Smooth muscle cell (in vitro differentiated cells): ENCODE results near the gene TSPAN31. TPM values are rescaled to one million over a fixed set of nuclear protein-coding genes. Genes with fewer than 3 reads are reported as not detected.

Experiments used
- DNase-seq: peaks from one replicate; lab custom pipeline; 2025; ENCODE audit not compliant: unreplicated experiment; lab: John Stamatoyannopoulos, UW
- H2AFZ ChIP-seq: fragments of 200-600 bp; sonication (generic); 2 replicates; pipeline ENCODE4 v1.6.0; 2016; ENCODE audit warnings: antibody characterized with exemption, low read depth, mild to moderate bottlenecking
- H3F3A ChIP-seq: fragments of 200-600 bp; sonication (generic); 2 replicates; pipeline ENCODE4 v1.6.0; 2017; ENCODE audit warnings: antibody characterized with exemption, low read depth
- H3K27ac ChIP-seq: fragments of 200-600 bp; sonication (generic); 2 replicates; pipeline ENCODE4 v1.5.1; 2016; ENCODE audit warnings: low read depth, mild to moderate bottlenecking
- H3K27me3 ChIP-seq: fragments of 200-600 bp; sonication (generic); 2 replicates; pipeline ENCODE4 v1.6.1; 2016; ENCODE audit warnings: low read depth, mild to moderate bottlenecking
- H3K36me3 ChIP-seq: fragments of 200-600 bp; sonication (generic); 2 replicates; pipeline ENCODE4 v1.5.1; 2016; ENCODE audit warnings: low read depth
- H3K4me1 ChIP-seq: fragments of 200-600 bp; sonication (generic); 2 replicates; pipeline ENCODE4 v1.5.1; 2016; ENCODE audit warnings: low read depth
- H3K4me2 ChIP-seq: fragments of 200-600 bp; sonication (generic); 2 replicates; pipeline ENCODE4 v1.6.0; 2016; ENCODE audit warnings: mild to moderate bottlenecking
- H3K4me3 ChIP-seq: fragments of 200-600 bp; sonication (generic); 2 replicates; pipeline ENCODE4 v1.5.1; 2016; ENCODE audit warnings: mild to moderate bottlenecking
- H3K79me2 ChIP-seq: fragments of 200-600 bp; sonication (generic); 2 replicates; pipeline ENCODE4 v1.6.0; 2016; ENCODE audit warnings: low read depth, mild to moderate bottlenecking
- H3K9ac ChIP-seq: fragments of 200-600 bp; sonication (generic); 2 replicates; pipeline ENCODE4 v1.6.0; 2016; ENCODE audit warnings: low read depth
- H3K9me3 ChIP-seq: fragments of 200-600 bp; sonication (generic); replicated peaks from 2 replicates; pipeline ENCODE4 v1.5.1; 2016; ENCODE audit warnings: low read depth
- H4K20me1 ChIP-seq: fragments of 200-600 bp; sonication (generic); 2 replicates; pipeline ENCODE4 v1.6.0; 2016; ENCODE audit warnings: low read depth
- WGBS: methylation state at CpG from one replicate; pipeline ENCODE4 v1.1.7; 2016; ENCODE audit warnings: low lambda C conversion rate; 5-methylcytosine and 5-hydroxymethylcytosine counted together
- polyA plus RNA-seq: library from polyadenylated mRNA; unstranded; fragments of >200 nt; fragmentation: Nextera tagmentation; extraction: Ambion mirVana; gene quantifications from 2 replicates; pipeline ENCODE4 v1.2.1, GENCODE V29; 2016
- total RNA-seq: library from RNA; depleted of rRNA; stranded (reverse); fragments of >200 nt; gene quantifications from 2 replicates; pipeline ENCODE4 v1.2.3, GENCODE V29; 2014
- TF ChIP-seq, protein P1 (sequence below): fragments of 200-600 bp; sonication (generic); IDR thresholded peaks from 2 replicates; pipeline ENCODE4 v1.5.1; 2017; ENCODE audit warnings: borderline replicate concordance, mild to moderate bottlenecking, antibody characterized with exemption; ENCODE audit not compliant: insufficient read depth, poor library complexity, severe bottlenecking

The TSPAN31 gene
- total and polyA plus RNA-seq, 2 experiments from 2014 or later, result 55.1 to 68.0 TPM

DNA sequence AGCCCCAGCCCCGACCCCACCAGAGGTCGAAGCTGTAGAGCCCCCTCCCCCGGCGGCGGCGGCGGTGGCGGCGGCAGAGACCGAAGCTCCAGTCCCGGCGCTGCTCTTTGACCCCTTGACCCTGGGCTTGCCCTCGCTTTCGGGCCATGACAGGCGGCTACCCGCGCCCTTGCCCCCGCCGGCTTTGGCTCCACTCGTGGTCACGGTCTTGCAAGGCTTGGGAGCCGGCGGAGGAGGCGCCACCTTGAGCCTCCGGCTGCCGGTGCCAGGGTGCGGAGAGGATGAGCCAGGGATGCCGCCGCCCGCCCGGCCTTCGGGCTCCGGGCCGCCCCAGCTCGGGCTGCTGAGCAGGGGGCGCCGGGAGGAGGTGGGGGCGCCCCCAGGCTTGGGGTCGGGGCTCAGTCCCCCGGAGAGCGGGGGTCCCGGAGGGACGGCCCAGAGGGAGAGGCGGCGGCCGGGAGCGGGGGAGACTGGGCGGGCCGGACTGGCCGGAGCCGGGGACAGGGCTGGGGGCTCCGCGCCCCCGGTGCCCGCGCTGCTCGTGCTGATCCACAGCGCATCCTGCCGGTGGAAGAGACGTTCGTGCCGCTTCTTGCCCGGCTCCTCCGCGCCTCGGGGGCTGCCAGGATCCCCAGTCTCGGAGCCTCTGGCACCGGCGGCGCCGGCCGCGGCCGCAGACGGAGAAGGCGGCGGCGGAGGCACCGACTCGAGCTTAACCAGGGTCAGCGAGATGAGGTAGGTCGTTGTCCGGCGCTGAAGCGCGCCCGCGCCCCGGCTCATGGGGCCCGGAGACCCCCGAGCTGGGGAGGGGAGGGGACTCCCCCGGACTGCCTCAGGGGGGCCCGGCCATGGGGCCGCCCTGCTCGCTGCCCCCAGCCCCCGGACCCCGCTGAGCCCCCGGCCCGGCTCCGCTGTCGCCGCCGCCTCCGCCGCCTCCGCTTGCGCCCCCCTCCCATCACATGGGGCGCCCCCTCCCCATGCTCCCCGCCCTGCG, 7.1 kb upstream of the TSPAN31 start:
- H3K27ac ChIP-seq, result no peak overlapping the region
- H3K4me2 ChIP-seq, result peak overlapping the region; percentile 87
- no peaks in the 10 kb centered on the region for H3F3A ChIP-seq
- no peaks in the 10 kb centered on the region for H4K20me1 ChIP-seq
- DNase-seq, result no peak
- H3K27me3 ChIP-seq, result peaks cover 100% of the 10 kb centered on the region
- H3K4me3 ChIP-seq, result peak overlapping the region; percentile 46
- H2AFZ ChIP-seq, result no peak overlapping the region
- H3K4me1 ChIP-seq, result peaks cover 17% of the 10 kb centered on the region
- H3K36me3 ChIP-seq, result no peaks in the 10 kb centered on the region
- no peaks in the 10 kb centered on the region for H3K79me2 ChIP-seq
- H3K9ac ChIP-seq, result no peak overlapping the region
- no peaks in the 10 kb centered on the region for H3K9me3 ChIP-seq
- TF ChIP-seq, protein P1, sequence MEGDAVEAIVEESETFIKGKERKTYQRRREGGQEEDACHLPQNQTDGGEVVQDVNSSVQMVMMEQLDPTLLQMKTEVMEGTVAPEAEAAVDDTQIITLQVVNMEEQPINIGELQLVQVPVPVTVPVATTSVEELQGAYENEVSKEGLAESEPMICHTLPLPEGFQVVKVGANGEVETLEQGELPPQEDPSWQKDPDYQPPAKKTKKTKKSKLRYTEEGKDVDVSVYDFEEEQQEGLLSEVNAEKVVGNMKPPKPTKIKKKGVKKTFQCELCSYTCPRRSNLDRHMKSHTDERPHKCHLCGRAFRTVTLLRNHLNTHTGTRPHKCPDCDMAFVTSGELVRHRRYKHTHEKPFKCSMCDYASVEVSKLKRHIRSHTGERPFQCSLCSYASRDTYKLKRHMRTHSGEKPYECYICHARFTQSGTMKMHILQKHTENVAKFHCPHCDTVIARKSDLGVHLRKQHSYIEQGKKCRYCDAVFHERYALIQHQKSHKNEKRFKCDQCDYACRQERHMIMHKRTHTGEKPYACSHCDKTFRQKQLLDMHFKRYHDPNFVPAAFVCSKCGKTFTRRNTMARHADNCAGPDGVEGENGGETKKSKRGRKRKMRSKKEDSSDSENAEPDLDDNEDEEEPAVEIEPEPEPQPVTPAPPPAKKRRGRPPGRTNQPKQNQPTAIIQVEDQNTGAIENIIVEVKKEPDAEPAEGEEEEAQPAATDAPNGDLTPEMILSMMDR, result peak; percentile 31
- WGBS, result 2% methylated on average over 44 of the region's 110 CpGs

DNA sequence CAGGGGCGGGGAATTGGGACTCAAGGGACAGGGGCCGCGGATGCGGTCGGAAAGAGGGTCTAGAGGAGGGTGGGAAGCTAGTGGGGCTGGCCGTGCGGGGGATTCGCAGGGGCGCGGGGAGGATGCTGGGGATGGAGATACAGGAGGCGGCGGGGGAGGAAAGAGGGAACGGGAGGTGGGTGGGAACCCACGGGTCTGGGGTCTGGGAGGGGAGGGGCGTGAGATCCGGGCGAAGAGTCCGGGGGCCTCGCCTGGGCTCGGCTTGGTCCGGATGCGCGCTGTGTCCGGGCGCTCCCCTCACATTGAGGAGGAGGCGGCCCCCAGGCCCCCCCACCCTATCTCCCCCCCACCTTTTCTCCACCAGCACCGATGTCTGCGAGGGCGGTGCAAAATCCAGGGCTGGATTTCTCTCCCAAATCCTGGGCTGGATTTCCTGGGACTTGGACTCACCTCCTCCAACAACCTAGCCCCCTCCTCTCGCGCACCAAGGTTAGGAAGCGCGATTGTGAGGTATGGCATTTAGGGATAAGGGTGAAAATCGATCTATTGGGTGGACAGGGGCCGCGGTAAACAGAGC, 6.1 kb upstream of the TSPAN31 start, which contains the start of gene AGAP2:
Gene AGAP2 (minus strand): TSS at position 82 of the 577 bp plus-strand sequence. CDS start 496 bp downstream, outside the sequence.
- Histone ChIP-seq H3K36me3 (no peaks in the 10 kb centered on the region), H3K4me3 (peak within 1 kb of the TSS; percentile 46), H3K9me3 (no peaks in the 10 kb centered on the region), H3K4me1 (peaks cover 17% of the 10 kb centered on the region), H3K9ac (no peak within 1 kb of the TSS), H3F3A (no peaks in the 10 kb centered on the region), H2AFZ (no peak within 1 kb of the TSS), H3K27me3 (peaks cover 95% of the 10 kb centered on the region), H3K4me2 (peak within 1 kb of the TSS; percentile 87), H3K27ac (no peak within 1 kb of the TSS), H4K20me1 (no peaks in the 10 kb centered on the region), H3K79me2 (no peaks in the 10 kb centered on the region)
- TF ChIP-seq, protein P1, result no peak
- no peak for DNase-seq
- 3% methylated on average over 7 of the region's 36 CpGs for WGBS

DNA sequence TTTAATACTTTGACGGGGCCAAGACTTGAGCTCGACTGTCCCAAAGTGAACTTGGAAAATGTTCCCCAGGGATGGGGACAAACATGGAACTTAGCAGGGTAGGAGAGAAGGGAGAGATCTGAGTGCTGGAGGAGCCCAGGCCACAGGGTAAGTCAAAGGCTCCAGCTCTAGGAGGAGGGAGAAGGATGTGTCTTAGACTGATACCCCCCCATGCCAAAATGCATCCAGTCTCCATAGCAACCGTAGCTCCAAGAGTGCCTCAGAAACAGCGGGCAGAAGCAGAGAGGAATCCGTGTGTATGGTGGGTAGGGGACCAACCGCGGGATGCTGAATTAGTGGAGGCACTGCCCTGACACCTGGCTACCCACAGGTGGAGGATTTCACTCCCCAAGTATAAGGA, 5.5 kb upstream of the TSPAN31 start:
- Histone ChIP-seq H3K79me2 (no peaks in the 10 kb centered on the region), H3K4me1 (peaks cover 17% of the 10 kb centered on the region), H3K9ac (no peak overlapping the region), H3K36me3 (no peaks in the 10 kb centered on the region), H3K27ac (no peak overlapping the region), H3K4me3 (no peak overlapping the region), H3K4me2 (no peak overlapping the region), H4K20me1 (no peaks in the 10 kb centered on the region), H3F3A (no peaks in the 10 kb centered on the region), H2AFZ (no peak overlapping the region), H3K9me3 (no peaks in the 10 kb centered on the region), H3K27me3 (peaks cover 88% of the 10 kb centered on the region)
- TF ChIP-seq, protein P1, result no peak
- no peak for DNase-seq
- 41% methylated on average over 7 of the region's 7 CpGs for WGBS
